Iris pigment epithelial cell (primary cell): ENCODE data around the gene NBPF6.
"Not testable (repeated sequence)": the region's sequence is repeated elsewhere in the genome, so short reads cannot be mapped to it uniquely, and the experiment has no call there.

Source experiments
- DNase-seq: peaks from one replicate; pipeline ENCODE4 v3.0.0-alpha.2; 2011; ENCODE audit warnings: low read depth

NBPF6 gene

GRCh38 chr1:108450043-108450442, at the start of gene NBPF6:
Gene NBPF6, plus strand, starts transcription at chr1:108450343. Its CDS starts 259 bp downstream, at chr1:108450602.
- DNase-seq, result not testable (repeated sequence)

GRCh38 chr1:108411098-108411833, 38.9 kb upstream of the NBPF6 start:
- DNase-seq, result not testable (repeated sequence)

GRCh38 chr1:108420129-108420528, 30.0 kb upstream of the NBPF6 start:
- DNase-seq, result not testable (repeated sequence)

GRCh38 chr1:108421061-108421916, 28.9 kb upstream of the NBPF6 start:
- DNase-seq, result not testable (repeated sequence)

GRCh38 chr1:108426877-108427276, 23.3 kb upstream of the NBPF6 start:
- DNase-seq, result not testable (repeated sequence)

- DNase-seq, result not testable (repeated sequence)
These were observed 18.1 kb upstream of the NBPF6 start for GRCh38 chr1:108432002-108432401.

GRCh38 chr1:108433404-108433803, 16.7 kb upstream of the NBPF6 start:
- not testable (repeated sequence) for DNase-seq

- DNase-seq, result not testable (repeated sequence)
These were observed 11.6 kb upstream of the NBPF6 start for GRCh38 chr1:108438536-108438935.

GRCh38 chr1:108454521-108454920, 4.4 kb downstream of the NBPF6 start:
- not testable (repeated sequence) for DNase-seq

GRCh38 chr1:108458661-108459060, 8.5 kb downstream of the NBPF6 start:
- DNase-seq, result not testable (repeated sequence)

- not testable (repeated sequence) for DNase-seq
These were observed 11.6 kb downstream of the NBPF6 start for GRCh38 chr1:108461758-108462157.

GRCh38 chr1:108463962-108464361, 13.8 kb downstream of the NBPF6 start:
- DNase-seq, result not testable (repeated sequence)

- not testable (repeated sequence) for DNase-seq
These were observed 16.0 kb downstream of the NBPF6 start for GRCh38 chr1:108466166-108466565.

- not testable (repeated sequence) for DNase-seq
These were observed 17.0 kb downstream of the NBPF6 start for GRCh38 chr1:108467155-108467554.

- DNase-seq, result not testable (repeated sequence)
These were observed 20.6 kb downstream of the NBPF6 start for GRCh38 chr1:108470750-108471149.

GRCh38 chr1:108474516-108474915, 24.4 kb downstream of the NBPF6 start:
- DNase-seq, result not testable (repeated sequence)

GRCh38 chr1:108478429-108479015, 28.4 kb downstream of the NBPF6 start:
- DNase-seq, result no peak

GRCh38 chr1:108482708-108483107, 32.6 kb downstream of the NBPF6 start:
- no peak for DNase-seq

- DNase-seq, result not testable (repeated sequence)
These were observed 35.8 kb downstream of the NBPF6 start for GRCh38 chr1:108485990-108486389.

GRCh38 chr1:108486707-108487106, 36.6 kb downstream of the NBPF6 start:
- not testable (repeated sequence) for DNase-seq

GRCh38 chr1:108495008-108495407, 44.9 kb downstream of the NBPF6 start:
- not testable (repeated sequence) for DNase-seq

GRCh38 chr1:108496856-108497255, 46.7 kb downstream of the NBPF6 start:
- DNase-seq, result not testable (repeated sequence)
